Measurements from ENCODE around the gene CSF1R. TPM values are rescaled to one million over a fixed set of nuclear protein-coding genes. Genes with fewer than 3 reads are reported as not detected.

The CSF1R gene
- total and polyA plus RNA-seq, 2 of the 8 experiments (the other 6 are each of a cell fraction or from before 2014, with no cell fraction given): 0.12 TPM; not detected in 1

DNA sequence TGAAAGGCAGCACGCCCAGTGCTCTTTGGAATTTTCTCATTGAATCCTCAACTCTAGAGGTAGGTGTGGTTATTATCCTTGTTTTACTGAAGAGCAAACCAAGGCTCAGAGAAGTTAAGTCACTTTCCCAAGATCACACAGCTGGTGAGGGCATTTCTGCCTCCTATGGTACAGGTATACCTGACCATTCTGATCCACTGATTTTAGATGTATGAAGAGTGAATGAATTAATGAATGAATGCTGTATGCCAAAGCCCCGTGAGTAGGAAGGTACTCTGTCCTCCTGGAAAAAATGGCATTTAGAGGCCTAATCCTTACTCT, 18.2 kb upstream of the CSF1R start:
- 95% methylated on average over 2 of the region's 2 CpGs; no CpG with 5 or more reads in 1 of the 2 experiments for WGBS, 2 experiments (ENCODE audit: extremely low coverage in 1 of 2, insufficient coverage in 1 of 2, insufficient read length in 1 of 2, insufficient replicate concordance in 2 of 2, low coverage in 1 of 2, low lambda C conversion rate in 2 of 2, missing lambda C conversion rate in 1 of 2)
- DNase-seq (ENCODE audit: low read depth in 1 of 2, low spot score in 2 of 2) (no peak), FAIRE-seq (no peak)
- no peaks in the 10 kb centered on the region for H3K23me2 ChIP-seq (ENCODE audit: low read depth, low read length)
- no peak overlapping the region for H3K4me2 ChIP-seq (ENCODE audit: insufficient read depth in 1 of 2, low read depth in 2 of 2, low read length in 2 of 2)
- no peak overlapping the region for H3K23ac ChIP-seq (ENCODE audit: insufficient read length)
- no peaks in the 10 kb centered on the region for H3K9me3 ChIP-seq (ENCODE audit: insufficient read depth in 2 of 2, low read depth in 1 of 2, low read length in 1 of 2)
- no peak overlapping the region for H2BK20ac ChIP-seq (ENCODE audit: low read length)
- H2AFZ ChIP-seq (ENCODE audit: low read length): no peak overlapping the region
- no peak overlapping the region for H2AK5ac ChIP-seq (ENCODE audit: low read depth, low read length)
- no peak overlapping the region for H4K91ac ChIP-seq (replicated peaks; ENCODE audit: insufficient read length, low read length)
- no peak overlapping the region for H2BK12ac ChIP-seq (ENCODE audit: low read depth, low read length)
- no peaks in the 10 kb centered on the region for H4K20me1 ChIP-seq (replicated peaks in 1 of 2; ENCODE audit: control insufficient read depth in 1 of 2, insufficient read depth in 2 of 2, low read length in 2 of 2)
- H2BK120ac ChIP-seq (replicated peaks; ENCODE audit: low read depth, low read length): no peak overlapping the region
- CTCF ChIA-PET (ENCODE audit: partially characterized antibody): interaction anchor here (0.7 to 3.2 kb wide), 6 partner anchors 11 to 64 kb away, joined by 3 to 20 read pairs (median 4); no protein-coding TSS in a partner anchor
- H2BK15ac ChIP-seq (ENCODE audit: low read length): no peak overlapping the region
- no peak overlapping the region for H3K4me3 ChIP-seq (ENCODE audit: extremely low read depth in 1 of 4, insufficient read depth in 2 of 4, low read depth in 3 of 4, low read length in 4 of 4)
- no peak overlapping the region for H4K5ac ChIP-seq (ENCODE audit: insufficient read length, low read depth, low read length)
- no peak overlapping the region for H4K8ac ChIP-seq (ENCODE audit: extremely low read depth, insufficient read depth, low read length)
- no peaks in the 10 kb centered on the region; the same call in 1 of the 2 replicates for H3K79me1 ChIP-seq (ENCODE audit: low read depth, low read length)
- H3K4me1 ChIP-seq (replicated peaks in 1 of 4; ENCODE audit: control insufficient read depth in 3 of 4, insufficient read depth in 4 of 4, low read length in 3 of 4): no peaks in the 10 kb centered on the region
- no peak overlapping the region for H3K4ac ChIP-seq (replicated peaks; ENCODE audit: insufficient read length, low read depth, low read length)
- no peaks in the 10 kb centered on the region for H3K27me3 ChIP-seq (replicated peaks in 1 of 4; ENCODE audit: control insufficient read depth in 3 of 4, extremely low read depth in 1 of 4, insufficient read depth in 3 of 4, low read length in 3 of 4)
- H3K56ac ChIP-seq (replicated peaks; ENCODE audit: insufficient read length, low read depth, low read length): no peak overlapping the region
- no peak overlapping the region for H3K27ac ChIP-seq (ENCODE audit: low read depth, low read length)
- H3K9ac ChIP-seq (replicated peaks in 1 of 4; ENCODE audit: extremely low read depth in 1 of 4, low read depth in 3 of 4, low read length in 3 of 4): no peak overlapping the region
- H3K18ac ChIP-seq (ENCODE audit: extremely low read depth, low read length): no peak overlapping the region
- POLR2A ChIA-PET (ENCODE audit: partially characterized antibody): no interaction called here
- no peak overlapping the region for H3K14ac ChIP-seq (ENCODE audit: insufficient read length)
- no peak overlapping the region; the same call in 1 of the 2 replicates for H2BK5ac ChIP-seq (ENCODE audit: low read depth, low read length)
- H3K36me3 ChIP-seq (ENCODE audit: control insufficient read depth in 2 of 4, insufficient read depth in 4 of 4, low read length in 3 of 4): no peaks in the 10 kb centered on the region
- no peaks in the 10 kb centered on the region for H3K79me2 ChIP-seq (ENCODE audit: control insufficient read depth in 1 of 2, insufficient read depth in 2 of 2, low read length in 2 of 2)
- TF ChIP-seq, protein P1, sequence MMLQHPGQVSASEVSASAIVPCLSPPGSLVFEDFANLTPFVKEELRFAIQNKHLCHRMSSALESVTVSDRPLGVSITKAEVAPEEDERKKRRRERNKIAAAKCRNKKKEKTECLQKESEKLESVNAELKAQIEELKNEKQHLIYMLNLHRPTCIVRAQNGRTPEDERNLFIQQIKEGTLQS (IDR thresholded peaks at IDR 0.05; ENCODE audit: insufficient read depth, low read depth, low read length): no peak
- TF ChIP-seq, protein P2, sequence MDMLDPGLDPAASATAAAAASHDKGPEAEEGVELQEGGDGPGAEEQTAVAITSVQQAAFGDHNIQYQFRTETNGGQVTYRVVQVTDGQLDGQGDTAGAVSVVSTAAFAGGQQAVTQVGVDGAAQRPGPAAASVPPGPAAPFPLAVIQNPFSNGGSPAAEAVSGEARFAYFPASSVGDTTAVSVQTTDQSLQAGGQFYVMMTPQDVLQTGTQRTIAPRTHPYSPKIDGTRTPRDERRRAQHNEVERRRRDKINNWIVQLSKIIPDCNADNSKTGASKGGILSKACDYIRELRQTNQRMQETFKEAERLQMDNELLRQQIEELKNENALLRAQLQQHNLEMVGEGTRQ (IDR thresholded peaks at IDR 0.05; ENCODE audit: low read length): no peak
- no peak for TF ChIP-seq SIRT6 (IDR thresholded peaks at IDR 0.05; ENCODE audit: low read length)
- no peak for TF ChIP-seq POLR2AphosphoS5 (IDR thresholded peaks at IDR 0.05; ENCODE audit: low read depth, low read length)
- no peak for TF ChIP-seq CEBPB (IDR thresholded peaks at IDR 0.05; ENCODE audit: low read depth, low read length)
- TF ChIP-seq CTCF (IDR thresholded peaks at IDR 0.05; ENCODE audit: control extremely low read depth in 1 of 3, insufficient read depth in 1 of 3, low read depth in 1 of 3, low read length in 3 of 3): no peak
- TF ChIP-seq SAP30 (IDR thresholded peaks at IDR 0.05; ENCODE audit: insufficient read depth, insufficient replicate concordance, low read length): no peak
- TF ChIP-seq BRCA1 (IDR thresholded peaks at IDR 0.05; ENCODE audit: low read depth, low read length): no peak
- TF ChIP-seq BCL11A (IDR thresholded peaks at IDR 0.05; ENCODE audit: low read depth in 2 of 2, low read length in 2 of 2): no peak
- no peak for TF ChIP-seq ZNF274 (IDR thresholded peaks at IDR 0.05; ENCODE audit: borderline replicate concordance, extremely low read depth, low read length)
